ENCODE results near the gene SH3BP4.

- TF ChIP-seq POLR2A (IDR thresholded peaks at IDR 0.05) (no peak), CTCF (IDR thresholded peaks at IDR 0.05) (no peak)
These were observed 32.1 kb upstream of the SH3BP4 start for GRCh38 chr2:234919711-234920110.

Data from Peyer's patch (tissue), 4 donors.